B cell (primary cell): ENCODE results near the gene HYOU1. TPM values are rescaled to one million over a fixed set of nuclear protein-coding genes. Genes with fewer than 3 reads are reported as not detected.
A peak's percentile ranks its signal among the peaks of the same experiment; 100 is the strongest.
"Not testable (repeated sequence)": the region's sequence is repeated elsewhere in the genome, so short reads cannot be mapped to it uniquely, and the experiment has no call there.

Experiments
- ATAC-seq: fragments of 200-7000 bp; cut with Tn5 transposase; one replicate; pipeline ENCODE4 v1.10.0; 2021; ENCODE audit warnings: low read depth, mild to moderate bottlenecking, moderate number of reproducible peaks, moderate library complexity
- CTCF ChIA-PET: fragments of 350-600 bp; sonication (Branson Sonifier 250); formaldehyde crosslinking; loops from one replicate; lab custom pipeline; 2021; ENCODE audit warnings: antibody characterized with exemption, inconsistent platforms; lab: Charles Lee
- POLR2A ChIA-PET: fragments of 350-600 bp; sonication (Branson Sonifier 250); formaldehyde crosslinking; loops from one replicate; lab custom pipeline; 2021; ENCODE audit warnings: antibody characterized with exemption; lab: Charles Lee
- DNase-seq: peaks from one replicate; pipeline ENCODE4 v3.0.0; 2013
- H2AFZ ChIP-seq: 2 replicates; pipeline ENCODE4 v1.6.1; 2012; ENCODE audit warnings: mild to moderate bottlenecking, low read depth, low read length; ENCODE audit not compliant: insufficient read depth, poor library complexity, severe bottlenecking
- H3K27ac ChIP-seq, 2 donors: 1 replicate in 1 of 2; 2 replicates in 1 of 2; pipeline ENCODE4 v1.5.1; 2012 to 2013; ENCODE audit warnings: low read length in 2 of 2, mild to moderate bottlenecking in 2 of 2, moderate library complexity in 1 of 2
- H3K27me3 ChIP-seq, 4 experiments: fragments of 200-600 bp in 1 of 4; sonication (generic) in 1 of 4; replicated peaks in 1 of 4; 1 replicate in 2 of 4; 2 replicates in 2 of 4; pipeline versions ENCODE4 v1.6.1 to v1.7.0; 2013 to 2016; ENCODE audit warnings: low read length in 3 of 4, mild to moderate bottlenecking in 2 of 4, mixed read lengths in 1 of 4, moderate library complexity in 1 of 4; ENCODE audit not compliant: insufficient read depth in 4 of 4, control insufficient read depth in 3 of 4; ENCODE audit errors: control extremely low read depth in 1 of 4
- H3K36me3 ChIP-seq, 2 experiments: replicated peaks in 1 of 2; 1 replicate in 1 of 2; 2 replicates in 1 of 2; pipeline versions ENCODE4 v1.6.1 to v1.7.1; 2013; ENCODE audit warnings: low read length in 1 of 2; ENCODE audit not compliant: insufficient read depth in 2 of 2, control insufficient read depth in 1 of 2; ENCODE audit errors: control extremely low read depth in 1 of 2, extremely low read depth in 1 of 2
- H3K4me1 ChIP-seq, 2 donors: fragments of 200-600 bp in 1 of 2; sonication (generic) in 1 of 2; 1 replicate in 1 of 2; 2 replicates in 1 of 2; pipeline versions ENCODE4 v1.5.1 to v1.6.1; 2013 to 2017; ENCODE audit warnings: low read length in 2 of 2; ENCODE audit not compliant: control insufficient read depth in 2 of 2, insufficient read depth in 2 of 2
- H3K4me2 ChIP-seq: replicated peaks from 2 replicates; pipeline ENCODE3; 2012; ENCODE audit warnings: mild to moderate bottlenecking, low read depth, low read length; ENCODE audit not compliant: poor library complexity, severe bottlenecking
- H3K4me3 ChIP-seq, 5 experiments: fragments of 200-600 bp in 1 of 5; sonication (generic) in 1 of 5; 1 replicate in 3 of 5; 2 replicates in 2 of 5; pipeline versions ENCODE4 v1.5.1 to v1.7.0; 2011 to 2016; ENCODE audit warnings: low read length in 4 of 5, mild to moderate bottlenecking in 4 of 5, low read depth in 2 of 5, control low read depth in 1 of 5, moderate library complexity in 1 of 5; ENCODE audit not compliant: insufficient read depth in 1 of 5; ENCODE audit errors: control extremely low read depth in 1 of 5, extremely low read depth in 1 of 5
- H3K79me2 ChIP-seq: fragments of 200-600 bp; sonication (generic); one replicate; pipeline ENCODE4 v1.6.0; 2016; ENCODE audit warnings: low read length; ENCODE audit not compliant: control insufficient read depth, insufficient read depth
- H3K9ac ChIP-seq: fragments of 200-600 bp; sonication (generic); 2 replicates; pipeline ENCODE4 v1.6.1; 2017; ENCODE audit warnings: mild to moderate bottlenecking, low read length, moderate library complexity
- H3K9me3 ChIP-seq, 3 donors: one replicate each; pipeline versions ENCODE4 v1.6.1 to v1.7.1; 2013; ENCODE audit warnings: low read length in 2 of 3; ENCODE audit not compliant: control insufficient read depth in 2 of 3, insufficient read depth in 1 of 3; ENCODE audit errors: control extremely low read depth in 1 of 3
- H4K20me1 ChIP-seq: 2 replicates; pipeline ENCODE4 v1.6.0; 2012; ENCODE audit warnings: mild to moderate bottlenecking, low read length; ENCODE audit not compliant: insufficient read depth, control insufficient read depth, poor library complexity, severe bottlenecking
- H3K27ac Mint-ChIP-seq: one replicate; pipeline ENCODE4 v1.8.0; 2021; ENCODE audit warnings: mixed read lengths
- H3K27me3 Mint-ChIP-seq: one replicate; pipeline ENCODE4 v1.8.0; 2021; ENCODE audit warnings: mixed read lengths
- H3K4me1 Mint-ChIP-seq: one replicate; pipeline ENCODE4 v1.8.0; 2021; ENCODE audit warnings: mixed read lengths
- H3K4me3 Mint-ChIP-seq: one replicate; pipeline ENCODE4 v1.8.0; 2021; ENCODE audit warnings: mixed read lengths
- H3K9me3 Mint-ChIP-seq: one replicate; pipeline ENCODE4 v1.8.0; 2022; ENCODE audit warnings: mixed read lengths; ENCODE audit not compliant: insufficient read depth
- CTCF ChIP-seq: fragments of 200-600 bp; IDR thresholded peaks from one replicate; pipeline ENCODE4 v1.8.0; 2022; ENCODE audit warnings: antibody characterized with exemption, mild to moderate bottlenecking
- EZH2 ChIP-seq: IDR thresholded peaks from 2 replicates; pipeline ENCODE4 v1.6.1; 2012; ENCODE audit warnings: borderline replicate concordance, low read depth, mild to moderate bottlenecking, moderate library complexity, low read length; ENCODE audit not compliant: insufficient read depth, poor library complexity, severe bottlenecking
- WGBS: methylation state at CpG from one replicate; pipeline ENCODE4 v1.1.5; 2013; ENCODE audit warnings: missing lambda C conversion rate; ENCODE audit not compliant: insufficient coverage; 5-methylcytosine and 5-hydroxymethylcytosine counted together
- intact Hi-C: fragments of 100-400 bp; cut with micrococcal nuclease; formaldehyde crosslinking; loops from one replicate; pipeline ENCODE4 v1.10.0; 2022
- polyA plus RNA-seq: library from polyadenylated mRNA; depleted of rRNA; stranded (reverse); fragments of >200 nt; gene quantifications from 2 replicates; pipeline ENCODE4 v1.2.3, GENCODE V29; 2012
- total RNA-seq, 2 donors: library from RNA; stranded (reverse); fragments of 120-200 nt in 1 of 2; gene quantifications; 1 replicate in 1 of 2; 2 replicates in 1 of 2; pipeline versions ENCODE4 v1.2.3 to v1.2.4, GENCODE V29; 2013 to 2022

Gene HYOU1
- total and polyA plus RNA-seq, 2 donors (not counting 1 experiment from before 2014, with no cell fraction given) = 38.5 to 48.7 TPM

GRCh38 chr11:119018074-119018938, 38.7 kb downstream of the HYOU1 start, which contains the start of the genes RPS25 and TRAPPC4:
Gene RPS25, minus strand, starts transcription at chr11:119018343. Its CDS starts 59 bp downstream, at chr11:119018284.
Gene TRAPPC4, plus strand, starts transcription at chr11:119018766. Its CDS starts 30 bp downstream, at chr11:119018796.
- intact Hi-C loops = loop anchor here (1.0 to 5.0 kb wide), 10 partner anchors 12 to 617 kb away; partner anchors contain the start of genes ATP5MG, CBL, CENATAC and DDX6
- Histone ChIP-seq H4K20me1 (peaks cover 15% of the 10 kb centered on the region), H3K27me3 (no peaks in the 10 kb centered on the region), H3K27ac (peak within 1 kb of the TSS; percentile 91 to 92), H3K9ac (peak within 1 kb of the TSS; percentile 91), H3K4me2 (peak within 1 kb of the TSS; percentile 77), H3K4me3 (peak within 1 kb of the TSS; percentile 85 to 98 (median 93)), H3K9me3 (no peaks in the 10 kb centered on the region), H2AFZ (peak within 1 kb of the TSS; percentile 79), H3K4me1 (peaks cover 27 to 34% of the 10 kb centered on the region in 2 donors), H3K36me3 (peaks cover 2 to 51% of the 10 kb centered on the region in 2 experiments), H3K79me2 (peaks cover 65% of the 10 kb centered on the region)
- WGBS = under 1% methylated on average over 63 of the region's 63 CpGs
- CTCF ChIA-PET = interaction anchor here (0.8 to 3.0 kb wide), 4 partner anchors 12 to 49 kb away, joined by 3 to 14 read pairs (median 6); partner anchors contain the start of genes CENATAC, SLC37A4 and VPS11
- Mint-ChIP-seq H3K27ac (peak within 1 kb of the TSS; percentile 100), H3K27me3 (no peaks in the 10 kb centered on the region), H3K9me3 (no peaks in the 10 kb centered on the region), H3K4me3 (peak within 1 kb of the TSS; percentile 100), H3K4me1 (peaks cover 46% of the 10 kb centered on the region)
- ATAC-seq = peak; percentile 91
- peak; percentile 98 for DNase-seq
- POLR2A ChIA-PET = interaction anchor here (0.7 to 3.3 kb wide), 8 partner anchors 12 to 582 kb away, joined by 3 to 18 read pairs (median 6); partner anchors contain the start of genes CENATAC, DPAGT1, KMT2A and SLC37A4
- TF ChIP-seq EZH2 (no peak), CTCF (no peak)

GRCh38 chr11:119017377-119017776, 39.6 kb downstream of the HYOU1 start:
- Histone ChIP-seq H3K4me2 (peak overlapping the region; percentile 77), H3K27ac (peak overlapping the region; percentile 91 to 92), H3K4me3 (peak overlapping the region; percentile 85 to 98 (median 93)), H3K79me2 (peaks cover 56% of the 10 kb centered on the region), H3K36me3 (peaks cover 2 to 52% of the 10 kb centered on the region in 2 experiments), H3K4me1 (peaks cover 27 to 34% of the 10 kb centered on the region in 2 donors), H4K20me1 (peaks cover 10% of the 10 kb centered on the region), H3K9ac (peak overlapping the region; percentile 91)
- H3K9me3 ChIP-seq, DNase-seq, H3K27me3 Mint-ChIP-seq, H3K27me3 ChIP-seq, H3K9me3 Mint-ChIP-seq, H2AFZ ChIP-seq, ATAC-seq: not testable (repeated sequence)
- Mint-ChIP-seq H3K27ac (peak overlapping the region; percentile 100), H3K4me3 (peak overlapping the region; percentile 100), H3K4me1 (peaks cover 46% of the 10 kb centered on the region)
- CTCF ChIA-PET = interaction anchor here (2.0 kb wide), 1 partner anchor 19 kb away, joined by 8 read pairs; the partner anchor contains the start of gene CENATAC
- POLR2A ChIA-PET = interaction anchor here (0.7 to 3.3 kb wide), 2 partner anchors 20 to 87 kb away, joined by 3 to 14 read pairs; partner anchors contain the start of gene CENATAC
- WGBS = 1% methylated on average over 6 of the region's 10 CpGs
- intact Hi-C loops = loop anchor here (5.0 kb wide), 2 partner anchors 190 to 225 kb away; partner anchors contain the start of genes CBL and DDX6
